ENCODE results near the gene YJEFN3.

YJEFN3 gene

GRCh38 chr19:19540064-19540714, 11.5 kb downstream of the YJEFN3 start:
- DNase-seq: peak in 5 of 6 experiments; percentile 25 to 69 (median 49)

- peak; percentile 50 to 79 (median 70) for DNase-seq
Observed at GRCh38 chr19:19540715-19541515, 12.2 kb downstream of the YJEFN3 start.

- no peak for DNase-seq
Observed at GRCh38 chr19:19541616-19542015, 12.9 kb downstream of the YJEFN3 start.

- DNase-seq: no peak
Observed at GRCh38 chr19:19542507-19542906, 13.8 kb downstream of the YJEFN3 start.

- DNase-seq: no peak
Observed at GRCh38 chr19:19543101-19543500, 14.4 kb downstream of the YJEFN3 start.

- no peak for DNase-seq
Observed at GRCh38 chr19:19543640-19544039, 14.9 kb downstream of the YJEFN3 start.

GRCh38 chr19:19544257-19544953, 15.7 kb downstream of the YJEFN3 start:
- DNase-seq: no peak

- DNase-seq: no peak
Observed at GRCh38 chr19:19544954-19545591, 16.4 kb downstream of the YJEFN3 start.

- no peak for DNase-seq
Observed at GRCh38 chr19:19545707-19546106, 17.0 kb downstream of the YJEFN3 start.

GRCh38 chr19:19546751-19547162, 18.0 kb downstream of the YJEFN3 start:
- DNase-seq: no peak

- no peak for DNase-seq
Observed at GRCh38 chr19:19547674-19548336, 19.1 kb downstream of the YJEFN3 start.

- DNase-seq: no peak
Observed at GRCh38 chr19:19548915-19549759, 20.4 kb downstream of the YJEFN3 start.

GRCh38 chr19:19549804-19550464, 21.2 kb downstream of the YJEFN3 start:
- DNase-seq: no peak

GRCh38 chr19:19550485-19550929, 21.8 kb downstream of the YJEFN3 start:
- DNase-seq: no peak

GRCh38 chr19:19550972-19551852, 22.5 kb downstream of the YJEFN3 start:
- DNase-seq: no peak

GRCh38 chr19:19551853-19552192, 23.1 kb downstream of the YJEFN3 start:
- DNase-seq: no peak

GRCh38 chr19:19552798-19553197, 24.1 kb downstream of the YJEFN3 start:
- DNase-seq: no peak

GRCh38 chr19:19553670-19554069, 25.0 kb downstream of the YJEFN3 start:
- DNase-seq: no peak

- DNase-seq: peak in 4 of 6 experiments; percentile 23 to 49 (median 30)
Observed at GRCh38 chr19:19554074-19555023, 25.6 kb downstream of the YJEFN3 start.

Data from stimulated activated naive CD4-positive, alpha-beta T cell (primary cell).